Adrenal gland (tissue), 12 donors: Measurements from ENCODE around the gene KRT15. TPM values are rescaled to one million over a fixed set of nuclear protein-coding genes. Genes with fewer than 3 reads are reported as not detected.

Source experiments
- DNase-seq, 7 donors: peaks; one replicate each; pipeline ENCODE4 v3.0.0-alpha.2; 2019 to 2020
- H3K27ac ChIP-seq, 5 donors: fragments of 200-600 bp; sonication (generic) in 4 of 5; 1 replicate in 3 of 5; 2 replicates in 2 of 5; pipeline versions ENCODE4 v1.5.1 to v1.8.0; 2016 to 2020; ENCODE audit warnings: mild to moderate bottlenecking in 1 of 5
- H3K27me3 ChIP-seq: fragments of 200-600 bp; 2 replicates; pipeline ENCODE4 v1.8.0; 2021
- H3K36me3 ChIP-seq, 2 donors: fragments of 200-600 bp; replicated peaks in 1 of 2; 1 replicate in 1 of 2; 2 replicates in 1 of 2; pipeline versions ENCODE4 v1.5.1 to v1.8.0; 2018 to 2022
- H3K4me1 ChIP-seq, 2 donors: fragments of 200-600 bp; replicated peaks in 1 of 2; 1 replicate in 1 of 2; 2 replicates in 1 of 2; pipeline versions ENCODE4 v1.5.1 to v1.8.0; 2018 to 2021
- H3K4me3 ChIP-seq, 4 donors: fragments of 200-600 bp; sonication (generic) in 3 of 4; one replicate each; pipeline ENCODE4 v1.5.1; 2016 to 2018
- H3K9me3 ChIP-seq, 3 donors: fragments of 200-600 bp; sonication (generic) in 1 of 3; replicated peaks in 1 of 3; 1 replicate in 2 of 3; 2 replicates in 1 of 3; pipeline versions ENCODE4 v1.5.1 to v1.8.0; 2016 to 2021
- CTCF ChIP-seq, 6 experiments: fragments of 450-650 bp in 4 of 6; fragments of 200-600 bp in 2 of 6; sonication (generic) in 1 of 6; IDR thresholded peaks; 1 replicate in 5 of 6; 2 replicates in 1 of 6; pipeline versions ENCODE4 v1.5.1 to v1.8.0; 2016 to 2021; ENCODE audit warnings: antibody characterized with exemption in 6 of 6, mild to moderate bottlenecking in 2 of 6, moderate library complexity in 1 of 6
- POLR2A ChIP-seq, 2 donors: fragments of 450-650 bp; IDR thresholded peaks; one replicate each; pipeline ENCODE4 v1.6.1; 2017; ENCODE audit warnings: antibody characterized with exemption in 2 of 2, mild to moderate bottlenecking in 2 of 2, moderate library complexity in 1 of 2
- WGBS, 4 donors: extraction: QIAGEN DNeasy Blood & Tissue Kit in 2 of 4; methylation state at CpG; one replicate each; pipeline versions ENCODE4 v1.1.5 to v1.1.7; 2013 to 2017; 5-methylcytosine and 5-hydroxymethylcytosine counted together
- intact Hi-C, 2 donors: fragments of 100-400 bp; cut with DNase I; formaldehyde crosslinking; loops; one replicate each; pipeline versions ENCODE4 v1.14.1 to v1.15.0; 2022 to 2023
- polyA plus RNA-seq, 3 donors: library from polyadenylated mRNA; stranded (reverse); fragments of 200-250 nt in 2 of 3; fragments of 350-450 nt in 1 of 3; fragmentation: Illumina TruSeq in 1 of 3; extraction: RNeasy Lipid Tissue Mini Kit (QIAGEN cat#74804) in 1 of 3; gene quantifications; one replicate each; pipeline ENCODE4 v1.2.3, GENCODE V29; 2013 to 2014
- total RNA-seq, 9 donors: library from RNA; depleted of rRNA in 4 of 9; stranded (reverse); fragments of >200 nt in 4 of 9; fragments of 120-200 nt in 1 of 9; fragmentation: NEBNext Ultra II Directional in 1 of 9; extraction: Animal tissue kit (Norgen Biotek cat#: 25700) in 1 of 9; gene quantifications; one replicate each; pipeline versions ENCODE4 v1.1.0 to v1.2.4, GENCODE V29; 2013 to 2023
- donor health status: healthy with polysubstance abuse.
- donor health status: Bipolar disorder and iron deficiency.
- donor health status: DM: yes; HTN: yes; CAD: no.
- donor health status: DM: no; HTN: no; CAD: no.
- donor health status: DM: no; HTN: no; CAD: no.
- donor health status: DM: yes; HTN: yes; CAD: no.

KRT15 gene
- total and polyA plus RNA-seq, 12 donors: 0.18 to 0.88 (median 0.44) TPM; not detected in 8

- intact Hi-C loops: no loop called here
- DNase-seq: no peak
- H3K36me3 ChIP-seq: no peaks in the 10 kb centered on the region
- H3K27me3 ChIP-seq: no peaks in the 10 kb centered on the region
- 78 to 92% (median 86%) methylated on average over 9 to 17 of the region's 17 CpGs for WGBS, 4 donors
- TF ChIP-seq CTCF (IDR thresholded peaks at IDR 0.05): no peak
- TF ChIP-seq POLR2A (IDR thresholded peaks at IDR 0.05): no peak
- H3K4me1 ChIP-seq: no peaks in the 10 kb centered on the region
- no peak within 1 kb of the TSS for H3K4me3 ChIP-seq
- H3K9me3 ChIP-seq: no peaks in the 10 kb centered on the region
- no peak within 1 kb of the TSS for H3K27ac ChIP-seq
Observed at GRCh38 chr17:41505007-41505808, 13.5 kb downstream of the KRT15 start, which contains the start of gene KRT13. KRT13 (minus strand) TSS chr17:41505612; CDS start chr17:41505550, 62 bp downstream.

GRCh38 chr17:41504246-41504977 is 14.3 kb downstream of the KRT15 start:
- intact Hi-C loops: no loop called here
- Histone ChIP-seq H3K27me3 (no peaks in the 10 kb centered on the region), H3K4me1 (no peaks in the 10 kb centered on the region), H3K4me3 (no peak overlapping the region), H3K36me3 (no peaks in the 10 kb centered on the region), H3K9me3 (no peaks in the 10 kb centered on the region), H3K27ac (no peak overlapping the region)
- no peak for DNase-seq
- no peak for TF ChIP-seq CTCF (IDR thresholded peaks at IDR 0.05)
- TF ChIP-seq POLR2A (IDR thresholded peaks at IDR 0.05): no peak
- WGBS, 4 donors: 75 to 82% (median 77%) methylated on average over 8 of the region's 8 CpGs

- no peaks in the 10 kb centered on the region for H3K36me3 ChIP-seq
- no peak overlapping the region for H3K4me3 ChIP-seq
- no peak for DNase-seq
- no peak for TF ChIP-seq CTCF (IDR thresholded peaks at IDR 0.05)
- TF ChIP-seq POLR2A (IDR thresholded peaks at IDR 0.05): no peak
- H3K27ac ChIP-seq: no peak overlapping the region
- H3K4me1 ChIP-seq: no peaks in the 10 kb centered on the region
- WGBS, 4 donors: 71 to 88% (median 83%) methylated on average over 9 of the region's 9 CpGs
- intact Hi-C loops: no loop called here
- no peaks in the 10 kb centered on the region for H3K9me3 ChIP-seq
- H3K27me3 ChIP-seq: no peaks in the 10 kb centered on the region
Observed at GRCh38 chr17:41503202-41503601, 15.5 kb downstream of the KRT15 start.

GRCh38 chr17:41500131-41500911 is 18.4 kb downstream of the KRT15 start:
- no peak for DNase-seq
- H3K36me3 ChIP-seq: no peaks in the 10 kb centered on the region
- no peak for TF ChIP-seq CTCF (IDR thresholded peaks at IDR 0.05)
- no peak for TF ChIP-seq POLR2A (IDR thresholded peaks at IDR 0.05)
- H3K4me3 ChIP-seq: no peak overlapping the region
- H3K27me3 ChIP-seq: no peaks in the 10 kb centered on the region
- H3K27ac ChIP-seq: no peak overlapping the region
- 75 to 77% (median 76%) methylated on average over 15 of the region's 15 CpGs for WGBS, 4 donors
- intact Hi-C loops: no loop called here
- no peaks in the 10 kb centered on the region for H3K4me1 ChIP-seq
- no peaks in the 10 kb centered on the region for H3K9me3 ChIP-seq
